RWPE1 (cell line): ENCODE measurements around the gene RAB28.

Source experiments
- CTCF ChIA-PET: fragments of 350-600 bp; sonication (Branson Sonifier 250); formaldehyde crosslinking; extraction: SDS; loops from one replicate; lab custom pipeline; 2021; lab: Yijun Ruan, JAX
- POLR2A ChIA-PET: fragments of 400-600 bp; formaldehyde crosslinking; extraction: SDS; loops from one replicate; lab custom pipeline; 2020; ENCODE audit warnings: antibody characterized with exemption; ENCODE audit not compliant: low non-redundant PET; lab: Yijun Ruan, JAX
- DNase-seq: peaks from one replicate; pipeline ENCODE4 v3.0.0; 2012; ENCODE audit warnings: low spot score
- H3K27ac ChIP-seq: fragments of 450-650 bp; 2 replicates; pipeline ENCODE4 v1.5.1; 2017
- CTCF ChIP-seq: fragments of 450-650 bp; conservative IDR thresholded peaks from 2 replicates; pipeline ENCODE4 v1.5.1; 2017; ENCODE audit warnings: low read depth, mild to moderate bottlenecking

RAB28 gene

DNA sequence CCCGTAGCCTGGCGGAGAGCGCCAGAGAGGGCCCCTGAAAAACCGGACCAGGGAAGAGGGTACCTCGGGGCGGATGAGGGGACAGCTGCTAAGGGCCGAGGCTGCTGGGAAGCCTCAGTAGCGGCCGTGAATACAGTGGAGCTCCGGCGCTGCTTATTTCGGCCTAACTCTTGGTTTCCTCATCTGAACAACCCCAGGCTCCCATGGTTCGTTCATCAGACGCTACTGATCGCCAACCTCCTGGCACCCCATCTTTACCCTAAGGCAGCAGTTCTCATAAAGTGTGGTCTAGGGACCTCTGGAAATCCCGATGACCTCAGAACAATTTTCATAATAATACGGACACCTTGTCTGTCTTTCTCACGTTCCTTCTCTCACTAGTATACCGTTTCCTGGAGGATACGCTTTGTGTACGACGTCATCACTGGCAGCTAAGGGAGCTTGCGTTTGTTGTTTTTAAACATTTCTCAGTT is 645 bp upstream of the RAB28 start:
- ChIA-PET CTCF (no interaction called here), POLR2A (no interaction called here)
- no peak for TF ChIP-seq CTCF
- peak overlapping the region; percentile 88 for H3K27ac ChIP-seq
- no peak for DNase-seq

DNA sequence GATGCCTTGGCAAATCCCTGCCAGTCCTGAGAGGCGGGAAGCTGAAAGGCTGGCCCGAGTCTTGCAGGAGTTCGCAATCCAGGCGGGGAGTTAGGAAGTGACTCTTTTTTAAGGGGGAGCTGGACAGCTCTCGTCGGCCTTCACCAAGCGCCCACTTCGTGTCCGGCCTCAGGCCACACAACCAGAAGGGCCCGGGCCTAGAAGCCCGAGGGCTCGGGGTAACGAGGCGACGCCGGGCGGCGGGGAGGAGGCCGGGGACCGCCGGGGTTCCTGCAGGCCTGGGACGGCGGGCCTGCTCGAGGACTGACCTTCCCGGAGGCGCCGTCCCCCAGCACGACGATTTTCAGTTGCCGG is 395 bp downstream of the RAB28 start:
- DNase-seq, result peak; percentile 27
- CTCF ChIA-PET, result interaction anchor here (0.8 kb wide), 1 partner anchor 1976 kb away, joined by 4 read pairs; no protein-coding TSS in a partner anchor
- peak overlapping the region; percentile 88 for H3K27ac ChIP-seq
- POLR2A ChIA-PET, result no interaction called here
- no peak for TF ChIP-seq CTCF

GRCh38 chr4:13483136-13483767 is 888 bp downstream of the RAB28 start:
- no peak for TF ChIP-seq CTCF
- peak overlapping the region; percentile 88 for H3K27ac ChIP-seq
- peak; percentile 1 for DNase-seq
- ChIA-PET CTCF (interaction anchor here (0.8 kb wide), 1 partner anchor 1977 kb away, joined by 4 read pairs; no protein-coding TSS in a partner anchor), POLR2A (no interaction called here)

DNA sequence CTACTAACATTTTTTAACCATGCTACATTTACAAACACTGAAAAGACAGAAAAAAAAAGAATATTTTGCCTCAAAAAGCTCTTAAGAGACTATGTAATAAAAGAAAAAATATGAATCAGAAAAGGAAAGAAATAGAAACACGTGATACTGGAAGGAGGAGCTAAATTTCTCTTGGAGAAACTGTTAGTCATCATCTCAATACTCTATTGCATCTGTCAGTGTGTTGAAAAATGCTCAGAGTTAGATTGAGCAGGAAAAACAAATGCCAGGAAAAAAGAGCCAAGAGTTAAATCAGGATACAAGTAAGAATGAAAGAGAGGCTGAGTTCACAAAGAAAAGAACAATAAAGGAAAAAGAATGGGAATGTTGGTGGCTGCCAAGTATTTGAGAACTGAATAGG is 2.6 kb downstream of the RAB28 start:
- POLR2A ChIA-PET, result no interaction called here

DNA sequence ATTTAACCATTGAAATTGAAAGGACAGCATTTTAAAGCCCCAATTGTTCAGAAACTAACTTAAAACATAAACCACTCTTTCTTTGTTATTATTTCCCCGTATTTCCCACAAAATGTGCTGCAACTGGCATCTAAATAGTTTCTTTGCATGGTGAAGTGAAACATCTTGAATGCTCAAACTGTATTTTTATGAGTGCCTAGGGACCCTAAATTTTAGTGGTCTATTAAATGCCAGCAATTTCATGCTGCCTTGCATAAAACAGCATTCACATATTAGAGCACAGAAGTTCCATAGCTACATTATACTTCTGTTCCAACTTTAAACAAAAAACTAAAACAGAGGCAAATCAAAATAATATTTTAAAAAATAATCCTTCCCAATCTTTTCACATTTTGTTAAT is 5.4 kb downstream of the RAB28 start:
- TF ChIP-seq CTCF, result no peak
- ChIA-PET CTCF (no interaction called here), POLR2A (no interaction called here)
- DNase-seq, result no peak
- H3K27ac ChIP-seq, result no peak overlapping the region

More for the DNA sequence above, 2.6 kb downstream of the RAB28 start:
- H3K27ac ChIP-seq, result no peak overlapping the region
- no peak for TF ChIP-seq CTCF
- CTCF ChIA-PET, result no interaction called here
- peak; percentile 13 for DNase-seq

GRCh38 chr4:13478131-13478530 is 6.0 kb downstream of the RAB28 start:
- POLR2A ChIA-PET, result no interaction called here
- TF ChIP-seq CTCF, result no peak
- CTCF ChIA-PET, result no interaction called here
- H3K27ac ChIP-seq, result no peak overlapping the region
- DNase-seq, result no peak
